Coronary artery (tissue), 2 donors: ENCODE results near the gene NIPBL.
"Not testable (repeated sequence)": the region's sequence is repeated elsewhere in the genome, so short reads cannot be mapped to it uniquely, and the experiment has no call there.

Experiments used
- DNase-seq: peaks from one replicate; pipeline ENCODE4 v3.0.0-alpha.2; 2017; ENCODE audit warnings: low spot score
- H3K27ac ChIP-seq, 2 donors: fragments of 200-600 bp; sonication (generic); one replicate each; pipeline ENCODE4 v1.5.1; 2016 to 2019
- H3K4me3 ChIP-seq: fragments of 200-600 bp; sonication (generic); 2 replicates; pipeline ENCODE4 v1.5.1; 2016; ENCODE audit warnings: mild to moderate bottlenecking, moderate library complexity
- TF ChIP-seq, protein P1 (sequence below): fragments of 200-600 bp; sonication (generic); IDR thresholded peaks from one replicate; pipeline ENCODE4 v1.5.1; 2019; ENCODE audit warnings: antibody characterized with exemption

Gene NIPBL

GRCh38 chr5:36886791-36887190 lies 10.2 kb downstream of the NIPBL start:
- DNase-seq = no peak
- no peak overlapping the region for H3K4me3 ChIP-seq
- TF ChIP-seq, protein P1, sequence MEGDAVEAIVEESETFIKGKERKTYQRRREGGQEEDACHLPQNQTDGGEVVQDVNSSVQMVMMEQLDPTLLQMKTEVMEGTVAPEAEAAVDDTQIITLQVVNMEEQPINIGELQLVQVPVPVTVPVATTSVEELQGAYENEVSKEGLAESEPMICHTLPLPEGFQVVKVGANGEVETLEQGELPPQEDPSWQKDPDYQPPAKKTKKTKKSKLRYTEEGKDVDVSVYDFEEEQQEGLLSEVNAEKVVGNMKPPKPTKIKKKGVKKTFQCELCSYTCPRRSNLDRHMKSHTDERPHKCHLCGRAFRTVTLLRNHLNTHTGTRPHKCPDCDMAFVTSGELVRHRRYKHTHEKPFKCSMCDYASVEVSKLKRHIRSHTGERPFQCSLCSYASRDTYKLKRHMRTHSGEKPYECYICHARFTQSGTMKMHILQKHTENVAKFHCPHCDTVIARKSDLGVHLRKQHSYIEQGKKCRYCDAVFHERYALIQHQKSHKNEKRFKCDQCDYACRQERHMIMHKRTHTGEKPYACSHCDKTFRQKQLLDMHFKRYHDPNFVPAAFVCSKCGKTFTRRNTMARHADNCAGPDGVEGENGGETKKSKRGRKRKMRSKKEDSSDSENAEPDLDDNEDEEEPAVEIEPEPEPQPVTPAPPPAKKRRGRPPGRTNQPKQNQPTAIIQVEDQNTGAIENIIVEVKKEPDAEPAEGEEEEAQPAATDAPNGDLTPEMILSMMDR = no peak

DNA sequence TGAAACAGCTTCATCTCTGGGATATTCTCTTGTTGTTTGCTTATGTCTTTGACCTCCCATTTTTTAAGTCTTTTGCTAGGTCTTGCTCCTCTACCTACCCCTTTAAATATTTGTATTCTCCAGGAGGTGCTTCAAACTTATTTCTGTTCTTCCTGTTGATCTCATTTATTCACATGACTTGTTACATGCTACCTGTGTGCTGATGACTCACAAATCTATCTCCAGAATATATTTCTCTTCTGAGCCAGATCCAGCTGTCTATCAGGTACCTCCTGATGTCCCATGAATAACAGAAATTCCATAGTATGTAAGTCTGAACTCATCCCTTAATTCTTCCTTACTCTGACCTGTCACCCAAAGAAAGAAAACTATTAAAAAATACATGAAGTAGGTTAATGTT lies 11.0 kb downstream of the NIPBL start:
- TF ChIP-seq, protein P1 = no peak
- H3K27ac ChIP-seq = no peak overlapping the region
- H3K4me3 ChIP-seq = no peak overlapping the region
- DNase-seq = no peak

More at GRCh38 chr5:36886791-36887190, 10.2 kb downstream of the NIPBL start:
- no peak overlapping the region for H3K27ac ChIP-seq

GRCh38 chr5:36888303-36888702 lies 11.7 kb downstream of the NIPBL start:
- DNase-seq = no peak
- TF ChIP-seq, protein P1 = no peak
- no peak overlapping the region for H3K27ac ChIP-seq

DNA sequence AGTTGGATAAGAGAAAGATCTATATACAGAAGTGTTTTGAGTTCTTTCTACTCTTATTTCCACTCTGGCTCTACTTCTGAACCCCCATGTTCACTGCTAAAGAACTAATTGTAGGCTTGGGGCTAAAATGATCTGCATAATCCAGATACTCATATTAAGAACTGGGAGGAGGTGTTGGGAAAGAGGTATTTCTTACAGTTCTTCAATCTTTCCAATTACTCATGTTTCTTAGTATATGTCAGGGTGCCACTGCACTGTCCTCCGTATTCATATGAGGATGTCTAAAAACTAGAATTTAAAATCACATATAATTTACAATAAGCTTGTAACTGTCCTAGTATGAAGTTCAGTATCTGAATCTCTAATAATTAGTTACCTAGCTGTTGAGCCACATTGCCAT lies 12.7 kb downstream of the NIPBL start:
- Histone ChIP-seq H3K4me3 (no peak overlapping the region), H3K27ac (no peak overlapping the region)
- TF ChIP-seq, protein P1 = no peak
- no peak for DNase-seq

More at GRCh38 chr5:36888303-36888702, 11.7 kb downstream of the NIPBL start:
- no peak overlapping the region for H3K4me3 ChIP-seq

- TF ChIP-seq, protein P1 = no peak
- H3K4me3 ChIP-seq = no peak overlapping the region
- no peak overlapping the region for H3K27ac ChIP-seq
- no peak for DNase-seq
Measured at GRCh38 chr5:36891266-36891665, 14.7 kb downstream of the NIPBL start.

DNA sequence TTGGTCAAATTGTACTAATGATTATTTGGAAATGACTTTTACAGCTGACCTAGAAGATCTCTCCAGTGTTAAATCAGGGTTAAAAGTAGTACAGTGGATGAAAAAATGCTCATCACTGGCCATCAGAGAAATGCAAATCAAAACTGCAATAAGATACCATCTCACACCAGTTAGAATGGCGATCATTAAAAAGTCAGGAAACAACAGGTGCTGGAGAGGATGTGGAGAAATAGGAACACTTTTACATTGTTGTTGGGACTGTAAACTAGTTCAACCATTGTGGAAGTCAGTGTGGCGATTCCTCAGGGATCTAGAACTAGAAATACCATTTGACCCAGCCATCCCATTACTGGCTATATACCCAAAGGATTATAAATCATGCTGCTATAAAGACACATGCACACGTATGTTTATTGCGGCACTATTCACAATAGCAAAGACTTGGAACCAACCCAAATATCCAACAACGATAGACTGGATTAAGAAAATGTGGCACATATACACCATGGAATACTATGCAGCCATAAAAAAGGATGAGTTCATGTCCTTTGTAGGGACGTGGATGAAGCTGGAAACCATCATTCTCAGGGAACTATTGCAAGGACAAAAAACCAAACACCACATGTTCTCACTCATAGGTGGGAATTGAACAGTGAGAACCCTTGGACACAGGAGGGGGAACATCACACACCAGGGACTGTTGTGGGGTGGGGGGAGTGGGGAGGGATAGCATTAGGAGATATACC lies 15.7 kb downstream of the NIPBL start:
- H3K4me3 ChIP-seq, H3K27ac ChIP-seq, DNase-seq: not testable (repeated sequence)

- no peak overlapping the region for H3K27ac ChIP-seq
- no peak for DNase-seq
- no peak overlapping the region for H3K4me3 ChIP-seq
- TF ChIP-seq, protein P1 = no peak
Measured at GRCh38 chr5:36894954-36895353, 18.4 kb downstream of the NIPBL start.
